ENCODE results near the gene CDH11. TPM values are rescaled to one million over a fixed set of nuclear protein-coding genes. Genes with fewer than 3 reads are reported as not detected.

The CDH11 gene
- total and polyA plus RNA-seq, 4 donors = 85.0 to 468 (median 141) TPM

- DNase-seq (ENCODE audit: low read depth in 4 of 6, low spot score in 6 of 6) = no peak
- H3K27me3 ChIP-seq (ENCODE audit: control insufficient read depth, insufficient read depth, low read length) = no peaks in the 10 kb centered on the region
- H3K4me3 ChIP-seq (ENCODE audit: low read depth, low read length) = no peak overlapping the region
- H3K4me1 ChIP-seq (ENCODE audit: control insufficient read depth, insufficient read depth, low read length) = no peaks in the 10 kb centered on the region
- WGBS (ENCODE audit: insufficient coverage) = no CpG with 5 or more reads among the region's 2 CpGs
- H3K27ac ChIP-seq (ENCODE audit: low read depth, low read length) = no peak overlapping the region
- H3K9me3 ChIP-seq (ENCODE audit: control insufficient read depth, insufficient read depth, low read length) = peaks cover 11% of the 10 kb centered on the region
- H3K36me3 ChIP-seq (ENCODE audit: control insufficient read depth, insufficient read depth, low read length) = no peaks in the 10 kb centered on the region
Observed at GRCh38 chr16:64924086-64924485, 197.8 kb downstream of the CDH11 start.

GRCh38 chr16:64919929-64920607 is 201.8 kb downstream of the CDH11 start:
- 92% methylated on average over 1 of the region's 2 CpGs for WGBS (ENCODE audit: insufficient coverage)
- Histone ChIP-seq H3K27ac (ENCODE audit: low read depth, low read length) (no peak overlapping the region), H3K4me1 (ENCODE audit: control insufficient read depth, insufficient read depth, low read length) (no peaks in the 10 kb centered on the region), H3K36me3 (ENCODE audit: control insufficient read depth, insufficient read depth, low read length) (no peaks in the 10 kb centered on the region), H3K9me3 (ENCODE audit: control insufficient read depth, insufficient read depth, low read length) (no peaks in the 10 kb centered on the region), H3K27me3 (ENCODE audit: control insufficient read depth, insufficient read depth, low read length) (no peaks in the 10 kb centered on the region), H3K4me3 (ENCODE audit: low read depth, low read length) (no peak overlapping the region)
- DNase-seq (ENCODE audit: low read depth in 4 of 6, low spot score in 6 of 6) = no peak

- no peak overlapping the region for H3K27ac ChIP-seq (ENCODE audit: low read depth, low read length)
- H3K27me3 ChIP-seq (ENCODE audit: control insufficient read depth, insufficient read depth, low read length) = no peaks in the 10 kb centered on the region
- no CpG with 5 or more reads among the region's 1 CpG for WGBS (ENCODE audit: insufficient coverage)
- no peaks in the 10 kb centered on the region for H3K4me1 ChIP-seq (ENCODE audit: control insufficient read depth, insufficient read depth, low read length)
- DNase-seq (ENCODE audit: low read depth in 4 of 6, low spot score in 6 of 6) = no peak
- no peaks in the 10 kb centered on the region for H3K36me3 ChIP-seq (ENCODE audit: control insufficient read depth, insufficient read depth, low read length)
- H3K4me3 ChIP-seq (ENCODE audit: low read depth, low read length) = no peak overlapping the region
- H3K9me3 ChIP-seq (ENCODE audit: control insufficient read depth, insufficient read depth, low read length) = no peaks in the 10 kb centered on the region
Observed at GRCh38 chr16:64919141-64919540, 202.7 kb downstream of the CDH11 start.

- WGBS (ENCODE audit: insufficient coverage) = 100% methylated on average over 1 of the region's 2 CpGs
- Histone ChIP-seq H3K9me3 (ENCODE audit: control insufficient read depth, insufficient read depth, low read length) (no peaks in the 10 kb centered on the region), H3K4me1 (ENCODE audit: control insufficient read depth, insufficient read depth, low read length) (no peaks in the 10 kb centered on the region), H3K4me3 (ENCODE audit: low read depth, low read length) (no peak overlapping the region), H3K27me3 (ENCODE audit: control insufficient read depth, insufficient read depth, low read length) (no peaks in the 10 kb centered on the region), H3K36me3 (ENCODE audit: control insufficient read depth, insufficient read depth, low read length) (no peaks in the 10 kb centered on the region), H3K27ac (ENCODE audit: low read depth, low read length) (no peak overlapping the region)
- DNase-seq (ENCODE audit: low read depth in 4 of 6, low spot score in 6 of 6) = no peak
Observed at GRCh38 chr16:64916051-64916450, 205.8 kb downstream of the CDH11 start.

- Histone ChIP-seq H3K36me3 (ENCODE audit: control insufficient read depth, insufficient read depth, low read length) (no peaks in the 10 kb centered on the region), H3K4me3 (ENCODE audit: low read depth, low read length) (no peak overlapping the region)
- 59% methylated on average over 1 of the region's 6 CpGs for WGBS (ENCODE audit: insufficient coverage)
Observed at GRCh38 chr16:64910356-64910755, 211.5 kb downstream of the CDH11 start.

GRCh38 chr16:64907844-64908243 is 214.0 kb downstream of the CDH11 start:
- 62% methylated on average over 5 of the region's 5 CpGs for WGBS (ENCODE audit: insufficient coverage)
- Histone ChIP-seq H3K9me3 (ENCODE audit: control insufficient read depth, insufficient read depth, low read length) (no peaks in the 10 kb centered on the region), H3K27me3 (ENCODE audit: control insufficient read depth, insufficient read depth, low read length) (no peaks in the 10 kb centered on the region), H3K4me3 (ENCODE audit: low read depth, low read length) (no peak overlapping the region), H3K27ac (ENCODE audit: low read depth, low read length) (no peak overlapping the region), H3K36me3 (ENCODE audit: control insufficient read depth, insufficient read depth, low read length) (no peaks in the 10 kb centered on the region), H3K4me1 (ENCODE audit: control insufficient read depth, insufficient read depth, low read length) (no peaks in the 10 kb centered on the region)
- DNase-seq (ENCODE audit: low read depth in 4 of 6, low spot score in 6 of 6) = no peak

More at GRCh38 chr16:64910356-64910755, 211.5 kb downstream of the CDH11 start:
- no peaks in the 10 kb centered on the region for H3K4me1 ChIP-seq (ENCODE audit: control insufficient read depth, insufficient read depth, low read length)
- no peaks in the 10 kb centered on the region for H3K9me3 ChIP-seq (ENCODE audit: control insufficient read depth, insufficient read depth, low read length)
- no peaks in the 10 kb centered on the region for H3K27me3 ChIP-seq (ENCODE audit: control insufficient read depth, insufficient read depth, low read length)
- H3K27ac ChIP-seq (ENCODE audit: low read depth, low read length) = no peak overlapping the region
- DNase-seq (ENCODE audit: low read depth in 4 of 6, low spot score in 6 of 6) = peak in 2 of 6 donors; percentile 47 to 72

GRCh38 chr16:64903770-64904169 is 218.1 kb downstream of the CDH11 start:
- DNase-seq (ENCODE audit: low read depth in 4 of 6, low spot score in 6 of 6) = no peak
- Histone ChIP-seq H3K4me3 (ENCODE audit: low read depth, low read length) (no peak overlapping the region), H3K36me3 (ENCODE audit: control insufficient read depth, insufficient read depth, low read length) (no peaks in the 10 kb centered on the region), H3K4me1 (ENCODE audit: control insufficient read depth, insufficient read depth, low read length) (no peaks in the 10 kb centered on the region), H3K27ac (ENCODE audit: low read depth, low read length) (no peak overlapping the region), H3K9me3 (ENCODE audit: control insufficient read depth, insufficient read depth, low read length) (no peaks in the 10 kb centered on the region), H3K27me3 (ENCODE audit: control insufficient read depth, insufficient read depth, low read length) (no peaks in the 10 kb centered on the region)
- WGBS (ENCODE audit: insufficient coverage) = no CpG with 5 or more reads among the region's 3 CpGs

GRCh38 chr16:64900517-64900916 is 221.3 kb downstream of the CDH11 start:
- WGBS (ENCODE audit: insufficient coverage) = 100% methylated on average over 1 of the region's 2 CpGs
- H3K27ac ChIP-seq (ENCODE audit: low read depth, low read length) = no peak overlapping the region
- H3K27me3 ChIP-seq (ENCODE audit: control insufficient read depth, insufficient read depth, low read length) = no peaks in the 10 kb centered on the region
- H3K4me3 ChIP-seq (ENCODE audit: low read depth, low read length) = no peak overlapping the region
- DNase-seq (ENCODE audit: low read depth in 4 of 6, low spot score in 6 of 6) = no peak
- no peaks in the 10 kb centered on the region for H3K9me3 ChIP-seq (ENCODE audit: control insufficient read depth, insufficient read depth, low read length)
- H3K4me1 ChIP-seq (ENCODE audit: control insufficient read depth, insufficient read depth, low read length) = no peaks in the 10 kb centered on the region
- no peaks in the 10 kb centered on the region for H3K36me3 ChIP-seq (ENCODE audit: control insufficient read depth, insufficient read depth, low read length)

GRCh38 chr16:64900019-64900418 is 221.8 kb downstream of the CDH11 start:
- H3K9me3 ChIP-seq (ENCODE audit: control insufficient read depth, insufficient read depth, low read length) = no peaks in the 10 kb centered on the region
- DNase-seq (ENCODE audit: low read depth in 4 of 6, low spot score in 6 of 6) = no peak
- H3K36me3 ChIP-seq (ENCODE audit: control insufficient read depth, insufficient read depth, low read length) = no peaks in the 10 kb centered on the region
- no CpG with 5 or more reads among the region's 2 CpGs for WGBS (ENCODE audit: insufficient coverage)
- H3K4me3 ChIP-seq (ENCODE audit: low read depth, low read length) = no peak overlapping the region
- no peaks in the 10 kb centered on the region for H3K27me3 ChIP-seq (ENCODE audit: control insufficient read depth, insufficient read depth, low read length)
- no peaks in the 10 kb centered on the region for H3K4me1 ChIP-seq (ENCODE audit: control insufficient read depth, insufficient read depth, low read length)
- no peak overlapping the region for H3K27ac ChIP-seq (ENCODE audit: low read depth, low read length)

GRCh38 chr16:64898159-64898558 is 223.7 kb downstream of the CDH11 start:
- no peaks in the 10 kb centered on the region for H3K4me1 ChIP-seq (ENCODE audit: control insufficient read depth, insufficient read depth, low read length)
- H3K36me3 ChIP-seq (ENCODE audit: control insufficient read depth, insufficient read depth, low read length) = no peaks in the 10 kb centered on the region
- no peaks in the 10 kb centered on the region for H3K9me3 ChIP-seq (ENCODE audit: control insufficient read depth, insufficient read depth, low read length)
- no peak overlapping the region for H3K27ac ChIP-seq (ENCODE audit: low read depth, low read length)
- no peaks in the 10 kb centered on the region for H3K27me3 ChIP-seq (ENCODE audit: control insufficient read depth, insufficient read depth, low read length)
- no peak for DNase-seq (ENCODE audit: low read depth in 4 of 6, low spot score in 6 of 6)
- H3K4me3 ChIP-seq (ENCODE audit: low read depth, low read length) = no peak overlapping the region
- WGBS (ENCODE audit: insufficient coverage) = 100% methylated on average over 1 of the region's 2 CpGs

All from spinal cord (tissue), 10 donors.